Vagina (tissue), 2 donors: ENCODE data around the gene ABCA3.
"Not testable (repeated sequence)": the region's sequence is repeated elsewhere in the genome, so short reads cannot be mapped to it uniquely, and the experiment has no call there.

ENCODE experiments used
- POLR2A ChIP-seq, 2 donors: fragments of 450-650 bp; IDR thresholded peaks; one replicate each; pipeline ENCODE4 v1.6.1; 2017; ENCODE audit warnings: antibody characterized with exemption in 2 of 2, mild to moderate bottlenecking in 2 of 2, moderate library complexity in 2 of 2
- POLR2AphosphoS5 ChIP-seq, 2 donors: sonication (generic); formaldehyde crosslinking; IDR thresholded peaks; one replicate each; pipeline ENCODE4 v1.9.0; 2017; ENCODE audit warnings: antibody characterized with exemption in 2 of 2, mild to moderate bottlenecking in 2 of 2, low read depth in 1 of 2; ENCODE audit not compliant: insufficient read depth in 1 of 2
- TF ChIP-seq, protein P1 (sequence below), 3 experiments: fragments of 450-650 bp in 2 of 3; fragments of 200-600 bp in 1 of 3; sonication (generic) in 1 of 3; IDR thresholded peaks; one replicate each; pipeline ENCODE4 v1.5.1; 2017 to 2019; ENCODE audit warnings: antibody characterized with exemption in 3 of 3, mild to moderate bottlenecking in 2 of 3, moderate library complexity in 2 of 3

DNA sequence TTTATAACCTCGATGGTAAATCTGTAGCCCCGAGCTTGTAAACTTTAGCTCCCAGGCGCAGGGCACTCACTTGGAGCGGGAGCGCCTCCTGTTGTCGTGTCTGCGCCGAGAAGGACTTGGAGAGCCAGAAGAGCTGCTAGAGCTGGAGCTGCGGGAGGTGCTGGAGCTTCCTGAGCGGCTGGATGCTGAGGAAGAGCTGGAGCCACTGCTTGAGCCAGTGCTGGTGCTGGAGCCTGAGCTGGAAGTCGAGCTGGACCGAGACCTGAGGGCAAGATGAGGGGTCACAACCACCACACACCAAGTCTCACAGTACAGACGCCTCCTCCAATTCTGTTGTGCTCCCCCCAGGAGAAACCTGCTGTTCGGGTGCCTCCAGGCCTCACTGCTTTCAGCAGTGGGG is 77.5 kb downstream of the ABCA3 start:
- TF ChIP-seq, protein P1, sequence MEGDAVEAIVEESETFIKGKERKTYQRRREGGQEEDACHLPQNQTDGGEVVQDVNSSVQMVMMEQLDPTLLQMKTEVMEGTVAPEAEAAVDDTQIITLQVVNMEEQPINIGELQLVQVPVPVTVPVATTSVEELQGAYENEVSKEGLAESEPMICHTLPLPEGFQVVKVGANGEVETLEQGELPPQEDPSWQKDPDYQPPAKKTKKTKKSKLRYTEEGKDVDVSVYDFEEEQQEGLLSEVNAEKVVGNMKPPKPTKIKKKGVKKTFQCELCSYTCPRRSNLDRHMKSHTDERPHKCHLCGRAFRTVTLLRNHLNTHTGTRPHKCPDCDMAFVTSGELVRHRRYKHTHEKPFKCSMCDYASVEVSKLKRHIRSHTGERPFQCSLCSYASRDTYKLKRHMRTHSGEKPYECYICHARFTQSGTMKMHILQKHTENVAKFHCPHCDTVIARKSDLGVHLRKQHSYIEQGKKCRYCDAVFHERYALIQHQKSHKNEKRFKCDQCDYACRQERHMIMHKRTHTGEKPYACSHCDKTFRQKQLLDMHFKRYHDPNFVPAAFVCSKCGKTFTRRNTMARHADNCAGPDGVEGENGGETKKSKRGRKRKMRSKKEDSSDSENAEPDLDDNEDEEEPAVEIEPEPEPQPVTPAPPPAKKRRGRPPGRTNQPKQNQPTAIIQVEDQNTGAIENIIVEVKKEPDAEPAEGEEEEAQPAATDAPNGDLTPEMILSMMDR (IDR thresholded peaks at IDR 0.05): not testable (repeated sequence)
- not testable (repeated sequence) for TF ChIP-seq POLR2AphosphoS5 (IDR thresholded peaks at IDR 0.05; ENCODE audit: insufficient read depth in 1 of 2, low read depth in 1 of 2); POLR2A (IDR thresholded peaks at IDR 0.05)
